ENCODE measurements around the gene MFSD1. TPM values are rescaled to one million over a fixed set of nuclear protein-coding genes. Genes with fewer than 3 reads are reported as not detected.

Gene MFSD1
- total RNA-seq, 4 donors from 2014 or later = 52.0 to 152 (median 104) TPM

GRCh38 chr3:158847452-158847821 is 45.6 kb downstream of the MFSD1 start:
- Histone ChIP-seq H3K4me1 (no peaks in the 10 kb centered on the region), H3K9me3 (no peaks in the 10 kb centered on the region), H3K36me3 (no peaks in the 10 kb centered on the region), H3K4me3 (no peak overlapping the region), H3K27ac (no peak overlapping the region), H3K27me3 (no peaks in the 10 kb centered on the region)
- intact Hi-C loops (cut with DNase I; ENCODE audit: low total_unique reads) = loop anchor here (10.0 kb wide), 1 partner anchor 407 kb away; no protein-coding TSS in a partner anchor
- DNase-seq = no peak
- no peak for TF ChIP-seq POLR2A (IDR thresholded peaks at IDR 0.05)
- TF ChIP-seq CTCF (IDR thresholded peaks at IDR 0.05) = no peak

GRCh38 chr3:158847885-158848284 is 46.0 kb downstream of the MFSD1 start:
- intact Hi-C loops (cut with DNase I; ENCODE audit: low total_unique reads) = loop anchor here (10.0 kb wide), 1 partner anchor 407 kb away; no protein-coding TSS in a partner anchor
- DNase-seq = no peak

GRCh38 chr3:158849757-158850156 is 47.9 kb downstream of the MFSD1 start:
- H3K36me3 ChIP-seq = no peaks in the 10 kb centered on the region
- DNase-seq = no peak
- no peaks in the 10 kb centered on the region for H3K27me3 ChIP-seq
- TF ChIP-seq POLR2A (IDR thresholded peaks at IDR 0.05) (no peak), CTCF (IDR thresholded peaks at IDR 0.05) (no peak)
- H3K9me3 ChIP-seq = no peaks in the 10 kb centered on the region
- H3K4me3 ChIP-seq = no peak overlapping the region
- H3K4me1 ChIP-seq = no peaks in the 10 kb centered on the region
- no peak overlapping the region for H3K27ac ChIP-seq
- intact Hi-C loops (cut with DNase I; ENCODE audit: low total_unique reads) = loop anchor here (10.0 kb wide), 1 partner anchor 405 kb away; no protein-coding TSS in a partner anchor

More at GRCh38 chr3:158847885-158848284, 46.0 kb downstream of the MFSD1 start:
- Histone ChIP-seq H3K9me3 (no peaks in the 10 kb centered on the region), H3K4me1 (no peaks in the 10 kb centered on the region), H3K27ac (no peak overlapping the region), H3K4me3 (no peak overlapping the region), H3K36me3 (no peaks in the 10 kb centered on the region), H3K27me3 (no peaks in the 10 kb centered on the region)
- TF ChIP-seq POLR2A (IDR thresholded peaks at IDR 0.05) = no peak
- TF ChIP-seq CTCF (IDR thresholded peaks at IDR 0.05) = no peak

- Histone ChIP-seq H3K4me1 (no peaks in the 10 kb centered on the region), H3K4me3 (no peak overlapping the region), H3K27me3 (no peaks in the 10 kb centered on the region), H3K9me3 (no peaks in the 10 kb centered on the region), H3K27ac (no peak overlapping the region), H3K36me3 (no peaks in the 10 kb centered on the region)
- intact Hi-C loops (cut with DNase I; ENCODE audit: low total_unique reads) = no loop called here
- DNase-seq = no peak
- TF ChIP-seq POLR2A (IDR thresholded peaks at IDR 0.05) = no peak
- no peak for TF ChIP-seq CTCF (IDR thresholded peaks at IDR 0.05)
These were observed 57.5 kb downstream of the MFSD1 start for GRCh38 chr3:158859362-158859761.

GRCh38 chr3:158863247-158863646 is 61.4 kb downstream of the MFSD1 start:
- no peak overlapping the region for H3K4me3 ChIP-seq
- H3K9me3 ChIP-seq = no peaks in the 10 kb centered on the region
- TF ChIP-seq CTCF (IDR thresholded peaks at IDR 0.05) (no peak), POLR2A (IDR thresholded peaks at IDR 0.05) (no peak)
- no peak overlapping the region for H3K27ac ChIP-seq
- intact Hi-C loops (cut with DNase I; ENCODE audit: low total_unique reads) = no loop called here
- H3K4me1 ChIP-seq = no peaks in the 10 kb centered on the region
- DNase-seq = no peak
- H3K36me3 ChIP-seq = no peaks in the 10 kb centered on the region
- no peaks in the 10 kb centered on the region for H3K27me3 ChIP-seq
